Measurements from ENCODE around the gene NFIC.

The NFIC gene

GRCh38 chr19:3513229-3514140, 147.1 kb downstream of the NFIC start:
- DNase-seq: no peak

GRCh38 chr19:3514930-3515329, 148.5 kb downstream of the NFIC start:
- DNase-seq: no peak

DNA sequence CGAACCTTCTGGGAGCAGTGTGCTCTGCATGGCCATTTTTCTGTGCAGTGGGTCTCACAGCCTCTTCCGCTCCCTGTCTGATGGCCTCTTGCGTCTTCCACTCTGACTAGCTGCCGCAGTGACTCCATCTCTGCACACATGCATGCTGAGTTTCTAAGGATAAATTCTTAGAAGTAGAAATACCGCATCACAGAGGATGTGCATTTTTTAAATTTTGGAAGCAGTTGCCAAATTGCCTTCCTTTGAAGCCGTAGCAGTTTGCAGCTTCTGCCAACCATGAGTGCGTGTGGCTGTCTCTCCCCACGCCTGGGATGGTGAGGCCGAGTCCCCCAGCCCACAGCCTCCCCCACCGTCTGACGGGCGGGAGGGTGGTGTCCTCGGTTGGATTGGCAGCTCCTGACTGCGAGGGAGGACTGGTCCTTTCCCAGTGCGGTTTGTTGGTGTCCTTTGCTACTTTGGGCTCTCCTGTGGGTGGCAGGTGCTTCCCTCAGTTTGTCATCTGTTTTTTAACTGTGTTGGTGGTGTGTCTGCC, 149.6 kb downstream of the NFIC start:
- no peak for DNase-seq

GRCh38 chr19:3516675-3517207, 150.4 kb downstream of the NFIC start:
- no peak for DNase-seq

DNA sequence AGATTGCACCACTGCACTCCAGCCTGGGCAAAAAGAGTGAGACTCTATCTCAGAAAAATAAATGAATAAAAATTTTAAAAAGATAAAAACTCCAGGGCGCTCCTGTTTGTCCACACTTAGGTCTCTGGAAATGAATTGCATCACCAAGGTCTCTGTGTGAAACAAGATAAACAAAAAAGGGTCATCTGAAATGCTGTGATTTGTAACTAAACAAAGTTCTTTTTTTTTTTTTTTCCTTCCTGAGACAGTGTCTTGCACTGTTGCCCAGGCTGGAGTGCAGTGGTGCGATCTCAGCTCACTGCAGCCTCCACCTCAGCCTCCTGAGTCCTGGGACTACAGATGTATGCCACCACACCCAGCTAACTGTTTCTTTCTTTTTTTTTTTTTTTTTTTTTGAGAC, 151.3 kb downstream of the NFIC start:
- no peak for DNase-seq

GRCh38 chr19:3518255-3518654, 151.9 kb downstream of the NFIC start:
- no peak for DNase-seq

- DNase-seq: no peak
Observed at GRCh38 chr19:3518659-3519058, 152.3 kb downstream of the NFIC start.

Data from Kasumi-1 (cell line).